IMR-90 (cell line): Measurements from ENCODE around the gene HCRTR2. TPM values are rescaled to one million over a fixed set of nuclear protein-coding genes. Genes with fewer than 3 reads are reported as not detected.

Experiments
- ATAC-seq: fragments of 200-7000 bp; cut with Tn5 transposase; 2 replicates; pipeline ENCODE4 v1.9.1; 2020; ENCODE audit warnings: low read depth, mild to moderate bottlenecking, moderate library complexity
- BruUV-seq: library from RNA; stranded (reverse); fragments of 400-500 nt; replicated peaks from 2 replicates; lab custom pipeline; 2021; lab: Mats Ljungman, UMichigan
- CTCF ChIA-PET: fragments of 300-600 bp; formaldehyde crosslinking; extraction: SDS; loops from one replicate; lab custom pipeline; 2021; ENCODE audit warnings: antibody characterized with exemption; lab: Yijun Ruan, JAX
- POLR2A ChIA-PET: fragments of 300-600 bp; sonication (Branson Sonifier 250); formaldehyde crosslinking; loops from one replicate; lab custom pipeline; 2022; ENCODE audit warnings: antibody characterized with exemption; ENCODE audit not compliant: unreplicated experiment; lab: Charles Lee
- DNase-seq: peaks from one replicate; pipeline ENCODE4 v3.0.0; 2013
- H2AFZ ChIP-seq: replicated peaks from 2 replicates; pipeline ENCODE3; 2013; ENCODE audit warnings: low read length, mild to moderate bottlenecking; ENCODE audit not compliant: poor library complexity
- H2AK5ac ChIP-seq: 2 replicates; pipeline ENCODE4 v1.6.1; 2013; ENCODE audit warnings: low read depth, low read length, inconsistent platforms
- H2AK9ac ChIP-seq: replicated peaks from 2 replicates; pipeline ENCODE3; 2013; ENCODE audit warnings: mild to moderate bottlenecking, low read depth, low read length, moderate library complexity; ENCODE audit not compliant: poor library complexity
- H2BK120ac ChIP-seq: 2 replicates; pipeline ENCODE4 v1.6.1; 2013; ENCODE audit warnings: low read depth, low read length, inconsistent platforms
- H2BK15ac ChIP-seq: 3 replicates; pipeline ENCODE4 v1.6.1; 2013; ENCODE audit warnings: low read depth, low read length, inconsistent platforms
- H2BK20ac ChIP-seq: 2 replicates; pipeline ENCODE4 v1.6.1; 2013; ENCODE audit warnings: low read depth, mild to moderate bottlenecking, inconsistent platforms, low read length, moderate library complexity
- H2BK5ac ChIP-seq: 2 replicates; pipeline ENCODE4 v1.6.1; 2013; ENCODE audit warnings: mild to moderate bottlenecking, low read depth, low read length, inconsistent platforms; ENCODE audit not compliant: poor library complexity, severe bottlenecking
- H3K14ac ChIP-seq: replicated peaks from 2 replicates; pipeline ENCODE4 v1.6.1; 2013; ENCODE audit warnings: low read depth, low read length, inconsistent platforms
- H3K18ac ChIP-seq: 2 replicates; pipeline ENCODE4 v1.6.1; 2013; ENCODE audit warnings: low read depth, low read length, control low read depth
- H3K23ac ChIP-seq: 2 replicates; pipeline ENCODE4 v1.6.1; 2013; ENCODE audit warnings: low read depth, low read length, inconsistent platforms
- H3K27ac ChIP-seq: 2 replicates; pipeline ENCODE4 v1.5.1; 2013; ENCODE audit warnings: mild to moderate bottlenecking, control low read depth, low read length; ENCODE audit not compliant: insufficient read depth
- H3K27me3 ChIP-seq: 2 replicates; pipeline ENCODE4 v1.6.1; 2013; ENCODE audit warnings: low read length; ENCODE audit not compliant: control insufficient read depth, insufficient read depth
- H3K36me3 ChIP-seq: 2 replicates; pipeline ENCODE4 v1.6.1; 2013; ENCODE audit warnings: low read length, mixed read lengths; ENCODE audit not compliant: control insufficient read depth, insufficient read depth
- H3K4ac ChIP-seq: 2 replicates; pipeline ENCODE4 v1.6.1; 2013; ENCODE audit warnings: low read depth, low read length, inconsistent platforms
- H3K4me1 ChIP-seq: 2 replicates; pipeline ENCODE4 v1.6.1; 2013; ENCODE audit warnings: low read length, mixed read lengths; ENCODE audit not compliant: control insufficient read depth, insufficient read depth
- H3K4me2 ChIP-seq: 2 replicates; pipeline ENCODE4 v1.6.1; 2013; ENCODE audit warnings: low read depth, mild to moderate bottlenecking, control low read depth, low read length, moderate library complexity
- H3K4me3 ChIP-seq: 2 replicates; pipeline ENCODE4 v1.5.1; 2013; ENCODE audit warnings: low read depth, mild to moderate bottlenecking, control low read depth, low read length, moderate library complexity; ENCODE audit not compliant: insufficient read depth
- H3K56ac ChIP-seq: 2 replicates; pipeline ENCODE4 v1.6.1; 2013; ENCODE audit warnings: low read length, inconsistent platforms; ENCODE audit not compliant: insufficient read depth; ENCODE audit errors: extremely low read depth
- H3K79me1 ChIP-seq, 2 experiments: 2 replicates each; pipeline ENCODE4 v1.6.1; 2013; ENCODE audit warnings: low read length in 2 of 2, inconsistent platforms in 1 of 2, low read depth in 1 of 2
- H3K9ac ChIP-seq: 2 replicates; pipeline ENCODE4 v1.6.1; 2013; ENCODE audit warnings: low read depth, low read length, control low read depth
- H3K9me1 ChIP-seq: 2 replicates; pipeline ENCODE4 v1.6.1; 2013; ENCODE audit warnings: low read length, inconsistent platforms; ENCODE audit not compliant: insufficient read depth
- H3K9me3 ChIP-seq: 2 replicates; pipeline ENCODE4 v1.6.1; 2013; ENCODE audit warnings: low read length; ENCODE audit not compliant: control insufficient read depth, insufficient read depth
- H4K20me1 ChIP-seq: 2 replicates; pipeline ENCODE4 v1.6.1; 2013; ENCODE audit warnings: low read length, inconsistent platforms; ENCODE audit not compliant: insufficient read depth
- H4K5ac ChIP-seq: 2 replicates; pipeline ENCODE4 v1.6.1; 2013; ENCODE audit warnings: mild to moderate bottlenecking, low read depth, low read length, control low read depth
- H4K8ac ChIP-seq, 2 experiments: 2 replicates each; pipeline ENCODE4 v1.6.1; 2013; ENCODE audit warnings: low read depth in 2 of 2, low read length in 2 of 2, control low read depth in 1 of 2, inconsistent platforms in 1 of 2
- H4K91ac ChIP-seq: 2 replicates; pipeline ENCODE4 v1.6.1; 2013; ENCODE audit warnings: low read depth, low read length, inconsistent platforms; ENCODE audit not compliant: insufficient read depth
- CEBPB ChIP-seq: IDR thresholded peaks from 2 replicates; pipeline ENCODE4 v1.6.1; 2012; ENCODE audit warnings: low read depth, low read length, improper control_type of control experiment
- CHD1 ChIP-seq: IDR thresholded peaks from 2 replicates; pipeline ENCODE4 v1.6.1; 2012; ENCODE audit warnings: low read depth, low read length, improper control_type of control experiment
- CTCF ChIP-seq: conservative IDR thresholded peaks from 2 replicates; pipeline ENCODE4 v1.5.1; 2012; ENCODE audit warnings: mild to moderate bottlenecking, low read depth, low read length, improper control_type of control experiment
- ELK1 ChIP-seq: fragments of 150-350 bp; IDR thresholded peaks from 2 replicates; pipeline ENCODE4 v1.6.1; 2016; ENCODE audit warnings: low read depth, mild to moderate bottlenecking, low read length, moderate library complexity, borderline replicate concordance
- FOS ChIP-seq: fragments of 150-350 bp; IDR thresholded peaks from 2 replicates; pipeline ENCODE4 v1.6.1; 2016; ENCODE audit warnings: low read depth, low read length
- MAFK ChIP-seq: IDR thresholded peaks from 2 replicates; pipeline ENCODE4 v1.6.1; 2012; ENCODE audit warnings: low read depth, low read length, improper control_type of control experiment
- POLR2A ChIP-seq: IDR thresholded peaks from 2 replicates; pipeline ENCODE4 v1.6.1; 2012; ENCODE audit warnings: mild to moderate bottlenecking, low read depth, low read length
- RAD21 ChIP-seq: IDR thresholded peaks from 2 replicates; pipeline ENCODE4 v1.6.1; 2012; ENCODE audit warnings: low read length, improper control_type of control experiment
- WGBS, 2 experiments: methylation state at CpG; one replicate each; pipeline versions ENCODE4 v1.1.5 to v1.1.7; 2013; ENCODE audit warnings: missing lambda C conversion rate in 2 of 2; ENCODE audit not compliant: insufficient read length in 1 of 2; ENCODE audit errors: extremely low coverage in 2 of 2; 5-methylcytosine and 5-hydroxymethylcytosine counted together
- dilution Hi-C: fragments of 300-500 bp; cut with HindIII; formaldehyde crosslinking; loops from one replicate; pipeline ENCODE4 v1.14.3; 2018; ENCODE audit warnings: low sequenced_read_pairs; ENCODE audit not compliant: unreplicated experiment
- in situ Hi-C: fragments of 300-500 bp; cut with MboI; formaldehyde crosslinking; loops from 3 replicates; pipeline ENCODE4 v1.14.3; 2019; ENCODE audit warnings: low sequenced_read_pairs, inconsistent platforms, mixed read lengths
- intact Hi-C: fragments of 100-400 bp; cut with micrococcal nuclease; formaldehyde crosslinking; loops from 2 replicates; pipeline ENCODE4 v1.10.0; 2022
- polyA plus RNA-seq, 3 experiments: library from polyadenylated mRNA; depleted of rRNA; stranded (reverse); fragments of >200 nt; gene quantifications; 2 replicates each; pipeline ENCODE4 v1.2.3, GENCODE V29; 2012; ENCODE audit warnings: low replicate concordance in 1 of 3
- total RNA-seq: library from RNA; depleted of rRNA; stranded (reverse); fragments of >200 nt; gene quantifications from 2 replicates; pipeline ENCODE4 v1.2.3, GENCODE V29; 2012

The HCRTR2 gene
- total and polyA plus RNA-seq, 2 of the 4 experiments (the other 2 are of a cell fraction): not detected

GRCh38 chr6:55167860-55168259 lies 6.5 kb upstream of the HCRTR2 start:
- in situ Hi-C loops (no loop called here), dilution Hi-C loops (no loop called here), intact Hi-C loops (no loop called here)
- no peak overlapping the region for H2AK5ac ChIP-seq
- POLR2A ChIA-PET: no interaction called here
- H3K9me3 ChIP-seq: no peaks in the 10 kb centered on the region
- no peaks in the 10 kb centered on the region; the same call in 1 of the 2 replicates for H3K27me3 ChIP-seq
- no peak overlapping the region for H2AK9ac ChIP-seq
- no peak overlapping the region for H4K5ac ChIP-seq
- H3K4ac ChIP-seq: no peak overlapping the region
- no peak overlapping the region for H3K23ac ChIP-seq
- TF ChIP-seq CHD1 (no peak), RAD21 (no peak), CTCF (no peak), CEBPB (no peak), MAFK (no peak), POLR2A (no peak), FOS (no peak), ELK1 (no peak)
- no TSS peak for BruUV-seq
- no peaks in the 10 kb centered on the region for H3K79me1 ChIP-seq
- no peak overlapping the region for H3K4me3 ChIP-seq
- no peak overlapping the region for H2BK15ac ChIP-seq
- no peak overlapping the region for H2BK5ac ChIP-seq
- H3K4me1 ChIP-seq: no peaks in the 10 kb centered on the region
- H2BK20ac ChIP-seq: no peak overlapping the region
- H3K14ac ChIP-seq: no peak overlapping the region
- CTCF ChIA-PET: no interaction called here
- no peak overlapping the region for H4K91ac ChIP-seq
- H3K9ac ChIP-seq: no peak overlapping the region
- WGBS, 2 experiments: no CpG with 5 or more reads among the region's 1 CpG
- H3K27ac ChIP-seq: no peak overlapping the region
- no peak overlapping the region for H4K8ac ChIP-seq
- ATAC-seq (no peak), DNase-seq (no peak)
- H2BK120ac ChIP-seq: no peak overlapping the region
- H3K56ac ChIP-seq: no peak overlapping the region
- H3K4me2 ChIP-seq: no peak overlapping the region
- H3K36me3 ChIP-seq: no peaks in the 10 kb centered on the region
- no peak overlapping the region for H3K18ac ChIP-seq
- no peaks in the 10 kb centered on the region for H3K9me1 ChIP-seq
- H4K20me1 ChIP-seq: no peaks in the 10 kb centered on the region
- H2AFZ ChIP-seq: no peak overlapping the region
